Thyroid gland (tissue), 4 donors: ENCODE results near the gene DCAF6.

Source experiments
- CTCF ChIP-seq, 6 experiments: fragments of 200-600 bp in 3 of 6; fragments of 450-650 bp in 3 of 6; sonication (generic) in 3 of 6; IDR thresholded peaks; one replicate each; pipeline ENCODE4 v1.5.1; 2016 to 2019; ENCODE audit warnings: antibody characterized with exemption in 6 of 6, mild to moderate bottlenecking in 2 of 6, inconsistent platforms in 1 of 6, moderate library complexity in 1 of 6
- POLR2A ChIP-seq, 2 donors: fragments of 450-650 bp; IDR thresholded peaks; one replicate each; pipeline ENCODE4 v1.6.1; 2017; ENCODE audit warnings: antibody characterized with exemption in 2 of 2, mild to moderate bottlenecking in 2 of 2, moderate library complexity in 1 of 2

GRCh38 chr1:168114845-168115244 lies 178.4 kb downstream of the DCAF6 start:
- TF ChIP-seq CTCF (IDR thresholded peaks at IDR 0.05) (no peak), POLR2A (IDR thresholded peaks at IDR 0.05) (no peak)
